Mucosa of descending colon (tissue), 3 donors: ENCODE data around the gene TBC1D22B. TPM values are rescaled to one million over a fixed set of nuclear protein-coding genes. Genes with fewer than 3 reads are reported as not detected.

ENCODE experiments used
- ATAC-seq: fragments of 200-7000 bp; cut with Tn5 transposase; one replicate; pipeline ENCODE4 v1.9.1; 2020; ENCODE audit warnings: mild to moderate bottlenecking, moderate library complexity
- DNase-seq, 3 donors: peaks; one replicate each; pipeline ENCODE4 v3.0.0-alpha.2; 2020
- H3K36me3 ChIP-seq: fragments of 200-600 bp; one replicate; pipeline ENCODE4 v1.8.0; 2021; ENCODE audit warnings: low read depth, mild to moderate bottlenecking
- H3K4me1 ChIP-seq: fragments of 200-600 bp; one replicate; pipeline ENCODE4 v1.8.0; 2021; ENCODE audit warnings: low read depth, mild to moderate bottlenecking
- H3K4me3 ChIP-seq: fragments of 200-600 bp; one replicate; pipeline ENCODE4 v1.8.0; 2021; ENCODE audit warnings: mild to moderate bottlenecking
- H3K9me3 ChIP-seq: fragments of 200-600 bp; one replicate; pipeline ENCODE4 v1.8.0; 2021; ENCODE audit warnings: mild to moderate bottlenecking
- intact Hi-C, 2 donors: fragments of 100-400 bp; cut with DNase I in 1 of 2; cut with micrococcal nuclease in 1 of 2; formaldehyde crosslinking; loops; one replicate each; pipeline versions ENCODE4 v1.11.0 to v1.11.1; 2022; cut with DNase I, micrococcal nuclease
- total RNA-seq, 3 donors: library from RNA; stranded (reverse); fragmentation: NEBNext Ultra II Directional in 2 of 3; extraction: Animal tissue kit (Norgen Biotek cat#: 25700) in 2 of 3; gene quantifications; one replicate each; pipeline versions ENCODE4 v1.2.1 to v1.2.4, GENCODE V29; 2021 to 2023
- TF ChIP-seq, protein P1 (sequence below): fragments of 200-600 bp; IDR thresholded peaks from one replicate; pipeline ENCODE4 v1.8.0; 2022; ENCODE audit warnings: antibody characterized with exemption, mild to moderate bottlenecking
- donor health status: DM: no; HTN: no; CAD: no; lungs with moderate emphysema.
- donor health status: DM: no; HTN: no; CAD: no.
- donor health status: DM: no; HTN: yes; CAD: no.

The TBC1D22B gene
- total RNA-seq, 3 donors from 2014 or later = 12.9 to 15.5 (median 14.8) TPM

- DNase-seq (no peak), ATAC-seq (no peak)
- Histone ChIP-seq H3K36me3 (no peaks in the 10 kb centered on the region), H3K4me1 (peaks cover 4% of the 10 kb centered on the region), H3K4me3 (no peak overlapping the region), H3K9me3 (no peaks in the 10 kb centered on the region)
- intact Hi-C loops = no loop called here
- TF ChIP-seq, protein P1, sequence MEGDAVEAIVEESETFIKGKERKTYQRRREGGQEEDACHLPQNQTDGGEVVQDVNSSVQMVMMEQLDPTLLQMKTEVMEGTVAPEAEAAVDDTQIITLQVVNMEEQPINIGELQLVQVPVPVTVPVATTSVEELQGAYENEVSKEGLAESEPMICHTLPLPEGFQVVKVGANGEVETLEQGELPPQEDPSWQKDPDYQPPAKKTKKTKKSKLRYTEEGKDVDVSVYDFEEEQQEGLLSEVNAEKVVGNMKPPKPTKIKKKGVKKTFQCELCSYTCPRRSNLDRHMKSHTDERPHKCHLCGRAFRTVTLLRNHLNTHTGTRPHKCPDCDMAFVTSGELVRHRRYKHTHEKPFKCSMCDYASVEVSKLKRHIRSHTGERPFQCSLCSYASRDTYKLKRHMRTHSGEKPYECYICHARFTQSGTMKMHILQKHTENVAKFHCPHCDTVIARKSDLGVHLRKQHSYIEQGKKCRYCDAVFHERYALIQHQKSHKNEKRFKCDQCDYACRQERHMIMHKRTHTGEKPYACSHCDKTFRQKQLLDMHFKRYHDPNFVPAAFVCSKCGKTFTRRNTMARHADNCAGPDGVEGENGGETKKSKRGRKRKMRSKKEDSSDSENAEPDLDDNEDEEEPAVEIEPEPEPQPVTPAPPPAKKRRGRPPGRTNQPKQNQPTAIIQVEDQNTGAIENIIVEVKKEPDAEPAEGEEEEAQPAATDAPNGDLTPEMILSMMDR = no peak
Measured at GRCh38 chr6:37272834-37273566, 15.4 kb downstream of the TBC1D22B start.

DNA sequence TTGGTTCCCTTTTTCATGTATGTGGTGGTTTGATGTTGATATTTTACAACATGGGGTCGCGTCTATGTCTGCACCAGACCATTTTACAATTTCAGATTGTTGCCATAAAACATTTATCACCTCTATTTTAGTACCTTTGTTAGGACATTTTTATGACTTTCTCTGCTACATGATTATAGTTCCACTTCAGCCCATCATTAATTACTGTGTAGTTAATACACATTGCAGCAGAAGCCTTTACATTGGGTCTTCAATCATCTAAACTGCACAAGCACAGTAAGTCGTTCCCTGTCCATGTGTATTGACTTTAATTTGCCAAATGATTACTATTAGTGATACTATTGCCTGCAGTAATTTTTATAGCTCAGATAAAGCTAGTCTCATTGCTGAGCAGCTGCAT lies 16.1 kb downstream of the TBC1D22B start:
- Histone ChIP-seq H3K36me3 (no peaks in the 10 kb centered on the region), H3K9me3 (no peaks in the 10 kb centered on the region), H3K4me3 (no peak overlapping the region), H3K4me1 (peaks cover 4% of the 10 kb centered on the region)
- ATAC-seq (no peak), DNase-seq (no peak)
- TF ChIP-seq, protein P1 = no peak
- intact Hi-C loops = no loop called here

- ATAC-seq = no peak
- intact Hi-C loops = no loop called here
Measured at GRCh38 chr6:37275350-37275749, 17.8 kb downstream of the TBC1D22B start.

GRCh38 chr6:37277001-37277409 lies 19.4 kb downstream of the TBC1D22B start:
- ATAC-seq (no peak), DNase-seq (no peak)
- H3K4me1 ChIP-seq = peaks cover 4% of the 10 kb centered on the region
- TF ChIP-seq, protein P1 = no peak
- intact Hi-C loops = no loop called here
- no peak overlapping the region for H3K4me3 ChIP-seq
- no peaks in the 10 kb centered on the region for H3K9me3 ChIP-seq
- no peaks in the 10 kb centered on the region for H3K36me3 ChIP-seq

More at GRCh38 chr6:37275350-37275749, 17.8 kb downstream of the TBC1D22B start:
- Histone ChIP-seq H3K4me1 (peaks cover 4% of the 10 kb centered on the region), H3K36me3 (no peaks in the 10 kb centered on the region), H3K4me3 (no peak overlapping the region), H3K9me3 (no peaks in the 10 kb centered on the region)
- no peak for DNase-seq
- TF ChIP-seq, protein P1 = no peak

- H3K9me3 ChIP-seq = no peaks in the 10 kb centered on the region
- DNase-seq = no peak
- ATAC-seq = no peak
- TF ChIP-seq, protein P1 = no peak
- intact Hi-C loops = no loop called here
- H3K4me3 ChIP-seq = no peak overlapping the region
- H3K36me3 ChIP-seq = no peaks in the 10 kb centered on the region
- no peaks in the 10 kb centered on the region for H3K4me1 ChIP-seq
Measured at GRCh38 chr6:37279366-37280134, 22.0 kb downstream of the TBC1D22B start.
